NCI-H460 (cell line): Measurements from ENCODE around the gene POLR2F. TPM values are rescaled to one million over a fixed set of nuclear protein-coding genes. Genes with fewer than 3 reads are reported as not detected.
"Not testable (repeated sequence)": the region's sequence is repeated elsewhere in the genome, so short reads cannot be mapped to it uniquely, and the experiment has no call there.

Experiments
- DNase-seq: peaks from one replicate; pipeline ENCODE4 v3.0.0-alpha.2; 2016; ENCODE audit warnings: low read depth; ENCODE audit errors: extremely low read depth
- total RNA-seq: library from RNA; depleted of rRNA; stranded (reverse); fragments of >200 nt; shearing (Covaris generic); gene quantifications from 2 replicates; pipeline ENCODE4 v1.2.3, GENCODE V29; 2014

The POLR2F gene
- total RNA-seq, 1 experiment from 2014 or later: 37.4 TPM

- not testable (repeated sequence) for DNase-seq
These were observed 6.2 kb upstream of the POLR2F start for GRCh38 chr22:37947142-37947795.

DNA sequence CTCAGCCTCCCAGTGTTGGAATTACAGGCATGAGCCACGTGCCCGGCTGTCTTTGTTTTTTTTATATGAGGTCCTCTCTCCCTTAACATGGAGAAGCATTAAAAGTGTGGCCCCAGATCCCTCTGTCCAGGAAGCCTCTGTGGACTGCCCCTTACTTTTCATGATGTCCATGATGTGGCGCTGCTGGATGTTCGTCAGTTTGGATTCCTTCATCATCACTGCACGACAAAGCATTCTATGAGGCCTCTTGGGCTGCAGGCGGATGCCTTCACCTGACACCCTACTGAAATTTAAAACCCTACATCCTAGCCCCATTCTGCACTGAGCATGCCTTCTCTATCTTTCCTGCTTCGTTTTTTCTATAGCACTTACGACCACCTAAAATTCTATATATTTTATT, 2.2 kb upstream of the POLR2F start:
- DNase-seq: no peak

GRCh38 chr22:37952629-37953028, 870 bp upstream of the POLR2F start:
- DNase-seq: not testable (repeated sequence)

DNA sequence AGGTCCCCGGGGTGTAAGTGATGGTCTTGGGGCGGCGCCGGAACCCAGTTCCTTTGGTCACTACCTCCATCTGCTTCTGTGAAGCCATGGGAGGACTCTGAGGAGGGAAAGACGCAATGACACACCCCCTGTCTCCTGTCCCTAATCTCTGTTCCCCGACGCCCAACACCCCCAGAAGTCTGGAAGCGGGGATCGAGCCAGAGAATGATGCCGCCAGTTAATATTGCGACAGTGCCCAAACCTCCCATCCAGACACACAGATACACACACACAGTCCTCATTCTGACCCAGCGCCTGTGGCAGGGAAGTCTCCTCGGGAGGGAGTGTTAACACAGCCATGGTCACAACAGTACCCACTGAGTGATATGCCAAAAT, 450 bp upstream of the POLR2F start:
- DNase-seq: no peak

- no peak for DNase-seq
These were observed 1.2 kb downstream of the POLR2F start for GRCh38 chr22:37954686-37955085.

DNA sequence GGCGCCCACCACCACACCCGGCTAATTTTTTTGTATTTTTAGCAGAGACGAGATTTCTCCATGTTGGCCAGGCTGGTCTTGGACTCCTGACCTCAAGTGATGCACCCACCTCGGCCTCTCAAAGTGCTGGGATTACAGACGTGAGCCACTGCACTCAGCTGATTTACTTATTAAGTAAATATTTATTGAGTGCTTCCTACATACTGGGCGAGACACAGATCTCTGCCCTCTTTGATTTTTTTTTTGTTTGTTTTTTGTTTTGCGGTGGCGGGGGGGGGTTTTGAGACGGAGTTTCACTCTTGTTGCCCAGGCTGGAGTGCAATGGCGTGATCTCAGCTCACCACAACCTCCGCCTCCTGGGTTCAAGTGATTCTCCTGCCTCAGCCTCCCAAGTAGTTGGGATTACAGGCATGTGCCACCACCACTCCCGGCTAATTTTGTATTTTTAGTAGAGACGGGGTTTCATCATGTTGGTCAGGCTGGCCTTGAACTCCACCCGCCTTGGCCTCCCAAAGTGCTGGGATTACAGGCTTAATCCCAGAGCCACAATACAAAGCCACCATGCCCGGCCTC, 2.4 kb downstream of the POLR2F start:
- DNase-seq: not testable (repeated sequence)

DNA sequence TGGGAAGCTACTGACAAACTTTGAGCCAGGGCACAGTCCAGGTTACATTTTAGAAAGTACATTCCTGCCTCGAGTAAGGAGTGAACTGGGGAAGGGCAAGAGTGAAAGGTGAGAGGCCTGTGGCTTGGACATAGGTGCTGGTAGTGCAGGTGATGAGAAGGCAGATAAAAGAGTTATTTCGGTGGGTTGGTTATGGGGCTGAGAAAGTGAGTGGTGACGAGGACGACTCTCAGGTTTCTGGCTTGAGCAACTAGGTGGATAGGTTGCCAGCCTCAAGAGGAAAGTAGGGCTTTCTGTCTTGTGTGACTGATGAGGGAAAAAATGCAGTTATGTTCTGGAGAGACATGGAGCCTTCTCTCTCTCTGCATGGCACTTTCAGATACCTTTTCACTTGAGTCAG, 3.7 kb downstream of the POLR2F start:
- no peak for DNase-seq

GRCh38 chr22:37959231-37959825, 5.8 kb downstream of the POLR2F start:
- DNase-seq: no peak

GRCh38 chr22:37961062-37961461, 7.6 kb downstream of the POLR2F start:
- DNase-seq: no peak

DNA sequence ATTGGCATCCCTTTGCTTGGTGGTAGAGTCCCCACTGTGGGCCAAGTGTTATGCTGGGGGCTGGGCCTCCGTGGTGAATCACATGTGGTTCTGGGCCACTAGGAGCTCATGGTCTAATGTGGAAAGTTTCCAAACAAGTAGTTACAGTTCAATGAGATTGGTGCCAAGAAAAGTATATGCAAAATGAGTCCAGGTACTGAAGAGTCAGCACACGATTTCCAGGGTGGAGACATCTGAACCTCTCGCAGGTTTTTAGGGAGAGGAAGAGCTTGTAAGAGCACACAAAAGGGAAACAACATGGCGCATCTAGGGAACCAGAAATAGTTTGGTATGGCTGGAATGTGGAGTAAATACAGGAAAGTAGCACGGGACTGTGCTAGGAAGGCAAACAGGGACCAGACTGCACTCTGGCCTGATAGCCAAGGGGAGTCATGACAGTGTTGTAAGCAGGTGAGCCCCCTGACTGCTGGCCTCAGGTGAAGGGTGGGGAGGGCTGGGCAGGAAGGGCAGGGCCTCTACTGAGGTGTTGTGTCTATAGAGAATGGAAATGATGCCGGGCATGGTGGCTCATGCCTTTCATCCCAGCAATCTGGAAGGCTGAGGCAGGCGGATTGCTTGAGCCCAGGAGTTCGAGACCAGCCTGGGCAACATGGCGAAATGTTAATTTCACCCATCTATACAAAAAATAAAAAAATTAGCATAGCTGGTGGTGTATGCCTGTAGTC, 12.6 kb downstream of the POLR2F start:
- DNase-seq: no peak

GRCh38 chr22:37967147-37967546, 13.6 kb downstream of the POLR2F start:
- no peak for DNase-seq

DNA sequence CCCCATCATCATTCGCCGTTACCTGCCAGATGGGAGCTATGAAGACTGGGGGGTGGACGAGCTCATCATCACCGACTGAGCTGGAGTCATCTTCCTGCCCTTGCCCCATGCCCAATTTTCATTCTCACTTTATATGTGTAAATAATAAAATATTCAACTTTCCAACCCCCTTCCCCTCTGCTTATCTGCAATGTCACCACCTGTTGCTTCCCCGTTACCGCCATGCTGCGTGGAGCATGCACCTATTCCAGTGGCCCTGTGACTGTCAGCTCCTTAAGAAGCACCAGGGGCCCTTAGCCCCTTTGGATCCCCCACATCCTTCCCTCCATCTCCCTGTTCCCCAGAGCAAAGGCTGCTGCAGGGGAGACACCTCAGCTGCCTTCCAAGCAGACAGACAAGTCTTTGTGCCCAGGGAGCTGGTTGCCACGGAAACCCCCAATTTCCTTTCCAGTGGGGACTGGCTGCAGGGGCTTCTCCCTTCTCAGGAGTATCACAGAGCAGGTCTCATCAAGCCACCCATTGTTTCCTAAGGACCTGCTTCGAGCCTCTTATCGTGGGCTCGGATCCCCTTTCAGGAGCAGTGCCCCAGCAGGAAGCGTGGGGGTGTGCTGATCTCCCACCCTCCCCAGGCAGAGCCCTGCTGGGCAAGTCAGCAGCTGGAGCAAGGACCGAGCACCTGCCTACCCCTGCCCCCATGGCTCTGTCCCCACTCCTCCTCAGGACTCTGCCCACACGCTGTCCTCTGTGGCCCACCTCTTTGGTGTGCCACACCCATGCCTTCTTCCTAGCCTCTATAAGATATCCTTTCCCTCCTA, 14.3 kb downstream of the POLR2F start:
- DNase-seq: no peak

DNA sequence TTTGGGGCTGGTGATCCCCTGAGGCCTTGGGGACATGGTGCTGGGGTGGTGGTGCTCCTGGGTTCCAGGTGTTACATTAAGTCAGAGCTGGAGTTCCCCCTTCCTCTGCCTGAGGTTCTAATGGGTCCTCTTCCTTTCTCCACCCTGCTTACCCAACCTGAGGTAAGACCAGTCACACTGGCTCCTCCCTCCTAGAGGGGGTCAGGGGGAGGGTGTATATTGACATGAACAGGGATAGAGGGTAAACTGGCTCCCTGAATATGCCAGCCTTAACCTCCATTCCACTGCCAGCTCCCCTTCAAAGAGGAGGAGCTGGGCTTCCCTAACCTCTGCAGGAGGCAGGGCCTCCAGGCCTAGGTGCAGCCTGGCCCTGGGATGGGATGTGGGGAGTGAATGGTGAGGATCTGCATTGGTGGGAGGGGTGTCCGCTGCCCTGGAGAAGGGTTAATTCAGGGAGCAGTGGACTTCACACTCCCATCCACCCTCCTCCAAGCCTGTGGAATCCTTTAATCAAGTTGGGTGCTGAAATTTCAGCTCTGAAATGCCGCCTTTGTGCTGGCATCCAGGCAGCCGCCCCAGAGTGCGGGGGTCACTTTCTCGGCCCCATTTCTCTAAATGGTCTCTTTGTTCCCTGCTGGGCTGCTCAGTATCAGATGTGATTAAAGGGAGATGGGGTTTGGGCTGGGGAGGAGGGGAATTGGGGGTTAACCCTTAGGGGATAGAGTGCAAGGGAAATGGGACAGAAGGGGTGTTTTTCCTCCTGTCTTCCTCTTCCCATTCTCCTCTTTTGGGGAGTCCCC, 15.2 kb downstream of the POLR2F start:
- DNase-seq: no peak

DNA sequence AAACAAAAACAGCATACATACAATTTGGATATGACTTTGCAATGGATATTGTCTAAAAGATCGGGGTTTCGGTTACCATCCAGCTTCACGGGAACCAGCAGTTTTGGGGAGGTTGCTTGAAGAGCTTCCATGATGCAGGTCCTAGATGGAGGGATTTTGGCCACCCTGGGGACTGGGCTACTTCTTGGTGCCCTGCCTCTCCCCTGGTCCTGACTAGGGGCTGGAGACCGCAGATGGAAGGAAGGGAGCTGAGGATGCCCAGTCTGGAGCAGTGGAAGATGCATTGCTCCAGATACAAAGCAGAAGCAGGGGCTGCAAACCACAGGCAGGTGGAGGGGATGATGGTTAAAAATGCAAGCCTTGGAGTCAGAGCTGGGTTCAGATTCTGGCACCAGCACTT, 17.4 kb downstream of the POLR2F start:
- DNase-seq: no peak

DNA sequence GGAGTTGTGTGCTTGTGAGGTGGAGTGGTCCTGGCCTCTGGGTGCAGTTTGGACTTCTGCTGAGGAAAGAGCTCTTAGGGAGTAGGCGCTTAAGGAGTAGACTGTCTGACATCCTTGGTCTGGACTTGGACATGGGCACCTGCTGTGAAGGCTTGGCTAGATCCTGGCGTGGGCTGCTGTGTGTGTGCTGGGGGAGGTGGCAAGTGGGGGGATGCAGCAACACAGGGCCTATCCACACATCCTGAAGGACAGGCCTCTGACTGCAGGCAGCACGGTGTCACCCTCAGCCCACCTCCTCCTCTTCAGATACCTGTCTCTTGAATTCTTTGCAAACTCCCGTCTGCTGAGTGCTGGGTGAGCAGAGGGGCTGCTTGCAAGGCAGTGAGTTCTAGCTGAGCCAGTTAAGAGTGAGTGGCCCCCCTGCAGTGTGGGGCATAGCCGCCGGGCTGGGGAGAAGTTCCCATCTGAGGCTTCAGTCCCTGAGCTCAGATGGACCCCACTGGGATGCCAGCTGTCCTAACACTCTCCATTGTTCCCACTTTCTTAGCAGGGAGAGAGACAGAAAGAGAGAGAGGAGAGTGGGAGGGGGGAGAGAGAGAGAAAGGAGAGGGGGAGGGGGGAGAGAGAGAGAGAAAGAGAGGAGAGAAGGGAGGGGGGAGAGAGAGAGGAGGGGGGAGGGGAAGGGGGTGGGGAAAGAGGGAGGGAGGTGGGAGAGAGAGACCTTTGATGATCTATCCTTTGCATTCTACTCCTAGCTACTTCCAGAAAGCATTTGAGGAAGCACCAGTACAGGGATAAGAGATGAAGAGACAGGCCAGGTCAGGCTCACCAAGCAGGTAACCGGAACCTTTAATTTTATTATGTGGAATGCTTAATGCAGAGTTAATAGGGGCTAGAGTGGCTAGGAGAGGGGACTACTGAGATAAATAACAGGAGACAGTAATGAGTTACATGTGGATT, 18.3 kb downstream of the POLR2F start:
- no peak for DNase-seq

GRCh38 chr22:37972527-37972926, 19.0 kb downstream of the POLR2F start:
- no peak for DNase-seq

GRCh38 chr22:37973271-37974170, 20.0 kb downstream of the POLR2F start:
- DNase-seq: no peak

GRCh38 chr22:37975153-37975552, 21.7 kb downstream of the POLR2F start:
- no peak for DNase-seq
